Psoas muscle (tissue), 8 donors: ENCODE measurements around the gene EIF2S1. TPM values are rescaled to one million over a fixed set of nuclear protein-coding genes. Genes with fewer than 3 reads are reported as not detected.

Experiments used
- ATAC-seq, 4 donors: fragments of 200-7000 bp; cut with Tn5 transposase; one replicate each; pipeline ENCODE4 v1.9.1; 2020; ENCODE audit warnings: moderate library complexity in 3 of 4, mild to moderate bottlenecking in 2 of 4
- DNase-seq, 2 donors: peaks; one replicate each; pipeline ENCODE4 v3.0.0-alpha.2; 2020
- H3K27ac ChIP-seq: fragments of 200-600 bp; one replicate; pipeline ENCODE4 v1.8.0; 2022
- H3K27me3 ChIP-seq, 3 donors: fragments of 200-600 bp in 1 of 3; one replicate each; pipeline versions ENCODE4 v1.6.1 to v1.8.0; 2013 to 2022; ENCODE audit warnings: low read length in 2 of 3, mild to moderate bottlenecking in 2 of 3, moderate library complexity in 1 of 3; ENCODE audit not compliant: insufficient read depth in 3 of 3
- H3K36me3 ChIP-seq, 2 donors: fragments of 200-600 bp in 1 of 2; one replicate each; pipeline versions ENCODE4 v1.6.1 to v1.8.0; 2013 to 2022; ENCODE audit warnings: low read depth in 1 of 2, mild to moderate bottlenecking in 1 of 2, moderate library complexity in 1 of 2; ENCODE audit not compliant: insufficient read depth in 1 of 2
- H3K4me1 ChIP-seq: fragments of 200-600 bp; one replicate; pipeline ENCODE4 v1.8.0; 2022
- H3K4me3 ChIP-seq: fragments of 200-600 bp; one replicate; pipeline ENCODE4 v1.8.0; 2022; ENCODE audit warnings: mild to moderate bottlenecking
- H3K9me3 ChIP-seq: fragments of 200-600 bp; one replicate; pipeline ENCODE4 v1.8.0; 2022
- CTCF ChIP-seq: fragments of 200-600 bp; IDR thresholded peaks from one replicate; pipeline ENCODE4 v1.8.0; 2022; ENCODE audit warnings: antibody characterized with exemption
- WGBS, 3 donors: extraction: QIAGEN DNeasy Blood & Tissue Kit; methylation state at CpG; one replicate each; pipeline versions ENCODE4 v1.1.6 to v1.1.7; 2013; 5-methylcytosine and 5-hydroxymethylcytosine counted together
- intact Hi-C, 2 donors: fragments of 100-400 bp; cut with DNase I; formaldehyde crosslinking; loops; one replicate each; pipeline versions ENCODE4 v1.11.0 to v1.14.2; 2022
- polyA plus RNA-seq, 3 donors: library from polyadenylated mRNA; stranded (reverse); fragments of 200-250 nt; gene quantifications; one replicate each; pipeline ENCODE4 v1.2.3, GENCODE V29; 2013
- total RNA-seq, 4 donors: library from RNA; stranded (reverse); fragmentation: NEBNext Ultra II Directional in 2 of 4; extraction: Animal tissue kit (Norgen Biotek cat#: 25700) in 2 of 4; gene quantifications; one replicate each; pipeline versions ENCODE4 v1.2.1 to v1.2.4, GENCODE V29; 2021 to 2023
- donor health status: healthy with polysubstance abuse.
- donor health status: DM: no; HTN: no; CAD: no; lungs with moderate emphysema.
- donor health status: Bipolar disorder and iron deficiency.
- donor health status: healthy.
- donor health status: DM: yes; HTN: yes; CAD: no.
- donor health status: DM: no; HTN: no; CAD: no.
- donor health status: DM: no; HTN: no; CAD: no.
- donor health status: DM: yes; HTN: yes; CAD: no.

EIF2S1 gene
- total and polyA plus RNA-seq, 7 donors = 89.7 to 299 (median 136) TPM

GRCh38 chr14:67426161-67426560 is 66.0 kb downstream of the EIF2S1 start:
- Histone ChIP-seq H3K4me3 (no peak overlapping the region), H3K27ac (no peak overlapping the region), H3K9me3 (no peaks in the 10 kb centered on the region), H3K27me3 (no peaks in the 10 kb centered on the region), H3K36me3 (no peaks in the 10 kb centered on the region), H3K4me1 (peaks cover 12% of the 10 kb centered on the region)
- no peak for DNase-seq
- 35 to 55% (median 47%) methylated on average over 8 of the region's 8 CpGs for WGBS, 3 donors
- intact Hi-C loops = loop anchor here (2.0 to 10.0 kb wide), 3 partner anchors 61 to 279 kb away; partner anchors contain the start of genes RDH12 (in 2 of the 2) and TMEM229B (in 1 of the 2)
- no peak for TF ChIP-seq CTCF
- ATAC-seq = no peak

- 30 to 33% (median 33%) methylated on average over 30 of the region's 30 CpGs for WGBS, 3 donors
- Histone ChIP-seq H3K4me1 (peaks cover 19% of the 10 kb centered on the region), H3K27me3 (no peaks in the 10 kb centered on the region), H3K9me3 (no peaks in the 10 kb centered on the region), H3K4me3 (no peak overlapping the region), H3K27ac (no peak overlapping the region), H3K36me3 (no peaks in the 10 kb centered on the region)
- DNase-seq (peak; percentile 65 to 85), ATAC-seq (peak; percentile 88 to 94 (median 88))
- TF ChIP-seq CTCF = peak; percentile 86
- intact Hi-C loops = loop anchor here (2.0 to 10.0 kb wide), 3 partner anchors 60 to 278 kb away; partner anchors contain the start of genes RDH12 (in 2 of the 2) and TMEM229B (in 1 of the 2)
Observed at GRCh38 chr14:67426983-67427606, 67.0 kb downstream of the EIF2S1 start.

GRCh38 chr14:67428501-67429031 is 68.4 kb downstream of the EIF2S1 start:
- WGBS, 3 donors = 68 to 74% (median 71%) methylated on average over 7 of the region's 7 CpGs
- Histone ChIP-seq H3K4me1 (peaks cover 31% of the 10 kb centered on the region), H3K27ac (no peak overlapping the region), H3K27me3 (no peaks in the 10 kb centered on the region), H3K9me3 (no peaks in the 10 kb centered on the region), H3K36me3 (no peaks in the 10 kb centered on the region), H3K4me3 (no peak overlapping the region)
- no peak for TF ChIP-seq CTCF
- ATAC-seq (peak in 3 of 4 donors; percentile 42 to 63 (median 56)), DNase-seq (no peak)
- intact Hi-C loops = loop anchor here (5.0 to 10.0 kb wide), 2 partner anchors 59 to 276 kb away; partner anchors contain the start of genes RDH12 (in 2 of the 2) and TMEM229B (in 1 of the 2)

GRCh38 chr14:67429510-67430205 is 69.5 kb downstream of the EIF2S1 start:
- peaks cover 31% of the 10 kb centered on the region for H3K4me1 ChIP-seq
- intact Hi-C loops = loop anchor here (5.0 to 10.0 kb wide), 2 partner anchors 58 to 275 kb away; partner anchors contain the start of genes RDH12 (in 2 of the 2) and TMEM229B (in 1 of the 2)
- no peak for ATAC-seq
- TF ChIP-seq CTCF = no peak
- DNase-seq = no peak
- 72 to 88% (median 72%) methylated on average over 9 of the region's 9 CpGs for WGBS, 3 donors
- no peaks in the 10 kb centered on the region for H3K36me3 ChIP-seq
- no peak overlapping the region for H3K27ac ChIP-seq
- H3K27me3 ChIP-seq = no peaks in the 10 kb centered on the region
- no peaks in the 10 kb centered on the region for H3K9me3 ChIP-seq
- H3K4me3 ChIP-seq = no peak overlapping the region
